NB4 (cell line): ENCODE measurements around the gene WNT5A.
"Not testable (repeated sequence)": the region's sequence is repeated elsewhere in the genome, so short reads cannot be mapped to it uniquely, and the experiment has no call there.

Source experiments
- CTCF ChIP-seq: IDR thresholded peaks from one replicate; pipeline ENCODE4 v1.5.1; 2012; ENCODE audit warnings: low read depth, low read length
- MYC ChIP-seq: IDR thresholded peaks from 2 replicates; pipeline ENCODE4 v1.6.1; 2011; ENCODE audit warnings: low read depth, low read length
- POLR2A ChIP-seq: IDR thresholded peaks from 2 replicates; pipeline ENCODE4 v1.6.1; 2011; ENCODE audit warnings: mild to moderate bottlenecking; ENCODE audit not compliant: insufficient read length; ENCODE audit errors: extremely low read depth

- TF ChIP-seq CTCF, POLR2A, MYC: not testable (repeated sequence)
These were observed 18.0 kb upstream of the WNT5A start for GRCh38 chr3:55505102-55505501.
